ENCODE data around the gene SCN1B. TPM values are rescaled to one million over a fixed set of nuclear protein-coding genes. Genes with fewer than 3 reads are reported as not detected.

Gene SCN1B
- total and polyA plus RNA-seq, 10 of the 15 experiments (the other 5 are each of a cell fraction or from before 2014, with no cell fraction given), result 0.04 to 0.54 (median 0.11) TPM; not detected in 3

GRCh38 chr19:35017507-35017906 lies 12.8 kb upstream of the SCN1B start:
- no peak for TF ChIP-seq IKZF2 (IDR thresholded peaks at IDR 0.05)
- no peak for TF ChIP-seq SUPT20H (IDR thresholded peaks at IDR 0.05; ENCODE audit: borderline replicate concordance, control insufficient read depth, low read depth, low read length)
- TF ChIP-seq REST (IDR thresholded peaks at IDR 0.05; ENCODE audit: low read depth, low read length), result no peak
- no peak for TF ChIP-seq KLF5 (IDR thresholded peaks at IDR 0.05; ENCODE audit: partially characterized antibody)
- TF ChIP-seq ZNF207 (IDR thresholded peaks at IDR 0.05; ENCODE audit: borderline replicate concordance), result no peak
- in situ Hi-C loops (cut with MboI), result no loop called here

More at GRCh38 chr19:35017507-35017906, 12.8 kb upstream of the SCN1B start:
- Histone ChIP-seq H3K79me2 (ENCODE audit: control insufficient read depth, insufficient read depth, low read length) (no peaks in the 10 kb centered on the region), H3K4me3 (no peak overlapping the region), H3K9ac (ENCODE audit: control insufficient read depth, insufficient read depth, low read length) (no peak overlapping the region), H2AFZ (ENCODE audit: control insufficient read depth, low read depth, low read length) (no peak overlapping the region), H3K4me1 (ENCODE audit: control insufficient read depth, insufficient read depth, low read length) (peaks cover 11% of the 10 kb centered on the region), H3K27me3 (replicated peaks in 1 of 2; ENCODE audit: control insufficient read depth in 2 of 2, insufficient read depth in 2 of 2, low read length in 1 of 2) (no peaks in the 10 kb centered on the region), H4K20me1 (ENCODE audit: control insufficient read depth, insufficient read depth) (no peaks in the 10 kb centered on the region), H3K36me3 (ENCODE audit: control insufficient read depth in 2 of 2, insufficient read depth in 2 of 2, low read length in 1 of 2) (peaks cover 23 to 26% of the 10 kb centered on the region in 2 experiments), H3K4me2 (ENCODE audit: control insufficient read depth, insufficient read depth) (no peak overlapping the region), H3K9me3 (replicated peaks; ENCODE audit: control insufficient read depth, insufficient read depth, low read length) (no peaks in the 10 kb centered on the region), H3K27ac (ENCODE audit: control insufficient read depth, insufficient read depth) (no peak overlapping the region)
- no peak for FAIRE-seq
- BruUV-seq (replicated peaks), result no TSS peak
- ChIA-PET SMC1A (ENCODE audit: uncharacterized antibody, unreplicated experiment) (no interaction called here), POLR2A (interaction anchor here (0.7 kb wide), 1 partner anchor 16 kb away, joined by 4 read pairs; no protein-coding TSS in a partner anchor), RAD21 (ENCODE audit: unreplicated experiment) (no interaction called here), CTCF (interaction anchor here (2.5 kb wide), 1 partner anchor 45 kb away, joined by 11 read pairs; no protein-coding TSS in a partner anchor)
- WGBS (ENCODE audit: insufficient coverage, insufficient replicate concordance, low lambda C conversion rate, missing lambda C conversion rate), result 33% methylated on average over 3 of the region's 3 CpGs
- no peak for DNase-seq (ENCODE audit: low read depth, low spot score)
- ATAC-seq, result no peak
- intact Hi-C loops (cut with micrococcal nuclease; ENCODE audit: unreplicated experiment), result no loop called here
